Sigmoid colon (tissue), 7 donors: ENCODE measurements around the gene NOTCH1. TPM values are rescaled to one million over a fixed set of nuclear protein-coding genes. Genes with fewer than 3 reads are reported as not detected.

Experiments
- DNase-seq: peaks from one replicate; pipeline ENCODE4 v3.0.0-alpha.2; 2019
- H3K27ac ChIP-seq, 4 donors: fragments of 200-600 bp; sonication (generic); one replicate each; pipeline ENCODE4 v1.5.1; 2016 to 2019; ENCODE audit warnings: mild to moderate bottlenecking in 1 of 4
- H3K27me3 ChIP-seq, 3 donors: fragments of 200-600 bp; sonication (generic); one replicate each; pipeline ENCODE4 v1.5.1; 2019; ENCODE audit warnings: mild to moderate bottlenecking in 1 of 3
- H3K36me3 ChIP-seq, 4 donors: fragments of 200-600 bp; sonication (generic); one replicate each; pipeline ENCODE4 v1.5.1; 2016 to 2019
- H3K4me1 ChIP-seq, 4 donors: fragments of 200-600 bp; sonication (generic); one replicate each; pipeline ENCODE4 v1.5.1; 2017 to 2019
- H3K4me3 ChIP-seq, 4 donors: fragments of 200-600 bp; sonication (generic); one replicate each; pipeline ENCODE4 v1.5.1; 2017 to 2019; ENCODE audit warnings: mild to moderate bottlenecking in 2 of 4, moderate library complexity in 1 of 4
- H3K9me3 ChIP-seq, 4 donors: fragments of 200-600 bp in 3 of 4; sonication (generic) in 3 of 4; one replicate each; pipeline versions ENCODE4 v1.5.1 to v1.6.1; 2013 to 2019
- CTCF ChIP-seq, 4 experiments: fragments of 450-650 bp in 3 of 4; fragments of 200-600 bp in 1 of 4; IDR thresholded peaks; one replicate each; pipeline ENCODE4 v1.5.1; 2016 to 2019; ENCODE audit warnings: antibody characterized with exemption in 4 of 4, mild to moderate bottlenecking in 3 of 4, moderate library complexity in 2 of 4
- EP300 ChIP-seq, 4 donors: sonication (generic); formaldehyde crosslinking; IDR thresholded peaks; one replicate each; pipeline ENCODE4 v1.6.1; 2017; ENCODE audit warnings: antibody characterized with exemption in 4 of 4
- POLR2A ChIP-seq, 2 donors: fragments of 450-650 bp; IDR thresholded peaks; one replicate each; pipeline ENCODE4 v1.6.1; 2016; ENCODE audit warnings: antibody characterized with exemption in 2 of 2, mild to moderate bottlenecking in 2 of 2, moderate library complexity in 2 of 2
- POLR2AphosphoS5 ChIP-seq, 4 donors: sonication (generic); formaldehyde crosslinking; IDR thresholded peaks; one replicate each; pipeline ENCODE4 v1.6.1; 2017; ENCODE audit warnings: antibody characterized with exemption in 4 of 4
- WGBS, 2 donors: extraction: QIAGEN DNeasy Blood & Tissue Kit; methylation state at CpG; one replicate each; pipeline ENCODE4 v1.1.7; 2013; 5-methylcytosine and 5-hydroxymethylcytosine counted together
- intact Hi-C: fragments of 100-400 bp; cut with DNase I; formaldehyde crosslinking; loops from one replicate; pipeline ENCODE4 v1.15.1; 2023
- polyA plus RNA-seq, 3 donors: library from polyadenylated mRNA; stranded (reverse); fragments of 200-250 nt; gene quantifications; one replicate each; pipeline ENCODE4 v1.2.3, GENCODE V29; 2013
- total RNA-seq, 4 donors: library from RNA; depleted of rRNA; stranded (reverse); fragments of >200 nt; gene quantifications; one replicate each; pipeline ENCODE4 v1.1.0, GENCODE V29; 2016
- donor health status: healthy with polysubstance abuse.
- donor health status: Bipolar disorder and iron deficiency.
- donor health status: healthy.

NOTCH1 gene
- total and polyA plus RNA-seq, 7 donors: 1.8 to 36.0 (median 30.7) TPM

GRCh38 chr9:136497916-136498695, 47.7 kb downstream of the NOTCH1 start:
- Histone ChIP-seq H3K36me3 (peaks cover 50 to 85% (median 71%) of the 10 kb centered on the region in 4 donors), H3K27ac (no peak overlapping the region), H3K27me3 (no peaks in the 10 kb centered on the region), H3K4me1 (peaks cover 0 to 24% (median 20%) of the 10 kb centered on the region in 4 donors), H3K4me3 (no peak overlapping the region), H3K9me3 (no peaks in the 10 kb centered on the region)
- intact Hi-C loops: no loop called here
- 78 to 87% methylated on average over 28 of the region's 28 CpGs for WGBS, 2 donors
- DNase-seq: no peak
- TF ChIP-seq EP300 (IDR thresholded peaks at IDR 0.05) (no peak), POLR2A (IDR thresholded peaks at IDR 0.05) (no peak), CTCF (IDR thresholded peaks at IDR 0.05) (no peak), POLR2AphosphoS5 (IDR thresholded peaks at IDR 0.05) (no peak)

- intact Hi-C loops: no loop called here
Observed at GRCh38 chr9:136496801-136497620, 48.8 kb downstream of the NOTCH1 start.

GRCh38 chr9:136496181-136496580, 49.7 kb downstream of the NOTCH1 start:
- H3K27ac ChIP-seq: no peak overlapping the region
- no peaks in the 10 kb centered on the region for H3K9me3 ChIP-seq
- TF ChIP-seq CTCF (IDR thresholded peaks at IDR 0.05): no peak
- no peak for TF ChIP-seq EP300 (IDR thresholded peaks at IDR 0.05)
- no peak for TF ChIP-seq POLR2A (IDR thresholded peaks at IDR 0.05)
- TF ChIP-seq POLR2AphosphoS5 (IDR thresholded peaks at IDR 0.05): no peak
- intact Hi-C loops: no loop called here
- H3K4me3 ChIP-seq: no peak overlapping the region
- WGBS, 2 donors: 77 to 86% methylated on average over 18 of the region's 18 CpGs
- H3K4me1 ChIP-seq: peaks cover 0 to 27% (median 22%) of the 10 kb centered on the region in 4 donors
- H3K27me3 ChIP-seq: no peaks in the 10 kb centered on the region
- no peak for DNase-seq
- H3K36me3 ChIP-seq: peaks cover 45 to 65% (median 54%) of the 10 kb centered on the region in 4 donors

More at GRCh38 chr9:136496801-136497620, 48.8 kb downstream of the NOTCH1 start:
- H3K27me3 ChIP-seq: no peaks in the 10 kb centered on the region
- H3K36me3 ChIP-seq: peaks cover 45 to 74% (median 61%) of the 10 kb centered on the region in 4 donors
- H3K4me1 ChIP-seq: peaks cover 0 to 27% (median 22%) of the 10 kb centered on the region in 4 donors
- no peaks in the 10 kb centered on the region for H3K9me3 ChIP-seq
- H3K27ac ChIP-seq: no peak overlapping the region
- DNase-seq: no peak
- 89 to 93% methylated on average over 56 of the region's 56 CpGs for WGBS, 2 donors
- H3K4me3 ChIP-seq: no peak overlapping the region
- no peak for TF ChIP-seq POLR2A (IDR thresholded peaks at IDR 0.05)
- TF ChIP-seq EP300 (IDR thresholded peaks at IDR 0.05): no peak
- TF ChIP-seq CTCF (IDR thresholded peaks at IDR 0.05): no peak
- TF ChIP-seq POLR2AphosphoS5 (IDR thresholded peaks at IDR 0.05): no peak

- peaks cover 0 to 27% (median 22%) of the 10 kb centered on the region in 4 donors for H3K4me1 ChIP-seq
- H3K36me3 ChIP-seq: peaks cover 37 to 57% (median 45%) of the 10 kb centered on the region in 4 donors
- peak overlapping the region in 3 of 4 donors; percentile 13 to 37 (median 29) for H3K27ac ChIP-seq
- 79 to 87% methylated on average over 17 of the region's 17 CpGs for WGBS, 2 donors
- TF ChIP-seq POLR2A (IDR thresholded peaks at IDR 0.05): no peak
- TF ChIP-seq EP300 (IDR thresholded peaks at IDR 0.05): no peak
- intact Hi-C loops: no loop called here
- DNase-seq: no peak
- H3K4me3 ChIP-seq: no peak overlapping the region
- no peaks in the 10 kb centered on the region for H3K9me3 ChIP-seq
- H3K27me3 ChIP-seq: no peaks in the 10 kb centered on the region
Observed at GRCh38 chr9:136495238-136495800, 50.5 kb downstream of the NOTCH1 start.
